ENCODE results near the gene RAD51B. TPM values are rescaled to one million over a fixed set of nuclear protein-coding genes. Genes with fewer than 3 reads are reported as not detected.

Gene RAD51B
- total RNA-seq, 1 experiment from 2014 or later: 20.0 TPM

GRCh38 chr14:68225321-68225720 lies 405.7 kb downstream of the RAD51B start:
- no TSS peak for BruUV-seq (replicated peaks)
- CTCF ChIA-PET: no interaction called here

More at GRCh38 chr14:68225321-68225720, 405.7 kb downstream of the RAD51B start:
- no peaks in the 10 kb centered on the region for H3K36me3 ChIP-seq (ENCODE audit: control insufficient read depth in 1 of 2, insufficient read depth in 2 of 2, low read length in 2 of 2)
- ChIA-PET POLR2A (no interaction called here), RAD21 (ENCODE audit: low non-redundant PET in 1 of 2, low total read pairs in 2 of 2, uncharacterized antibody in 2 of 2, unreplicated experiment in 2 of 2) (no interaction called here)
- H2AFZ ChIP-seq (ENCODE audit: low read depth, low read length, poor library complexity, severe bottlenecking): no peak overlapping the region
- H3K9ac ChIP-seq (ENCODE audit: low read length): no peak overlapping the region
- no peaks in the 10 kb centered on the region for H4K20me1 ChIP-seq (ENCODE audit: insufficient read depth)
- no peak overlapping the region for H3K27ac ChIP-seq (ENCODE audit: low read depth, low read length)
- no peak for DNase-seq (ENCODE audit: low read depth, low spot score)
- no peaks in the 10 kb centered on the region for H3K27me3 ChIP-seq (ENCODE audit: insufficient read depth, low read length)
- no peak for TF ChIP-seq EZH2phosphoT487 (IDR thresholded peaks at IDR 0.05; ENCODE audit: borderline replicate concordance)
- no peak for TF ChIP-seq ELF1 (IDR thresholded peaks at IDR 0.05; ENCODE audit: borderline replicate concordance, low read depth)
- TF ChIP-seq SRF (IDR thresholded peaks at IDR 0.05; ENCODE audit: low read depth): no peak
- no peak for TF ChIP-seq RAD21 (IDR thresholded peaks at IDR 0.05; ENCODE audit: low read depth)
- no peak for TF ChIP-seq ZNF274 (IDR thresholded peaks at IDR 0.05; ENCODE audit: low read depth, low read length)
- no peak for TF ChIP-seq ZBTB33 (IDR thresholded peaks at IDR 0.05; ENCODE audit: extremely low read depth, insufficient replicate concordance, low read length)
- no peak for TF ChIP-seq YY1 (IDR thresholded peaks at IDR 0.05; ENCODE audit: extremely low read depth, insufficient replicate concordance, low read depth, low read length)
- TF ChIP-seq CEBPB (IDR thresholded peaks at IDR 0.05; ENCODE audit: low read depth): no peak
- no peak for TF ChIP-seq CBX3 (IDR thresholded peaks at IDR 0.05; ENCODE audit: low read depth)
- TF ChIP-seq TCF7L2 (IDR thresholded peaks at IDR 0.05; ENCODE audit: borderline replicate concordance, extremely low read depth, insufficient read depth, insufficient read length): no peak
- TF ChIP-seq CTCF (IDR thresholded peaks at IDR 0.05 in 2 of 3, conservative IDR thresholded peaks at IDR 0.05 in 1 of 3; ENCODE audit: borderline replicate concordance in 1 of 3, insufficient read depth in 1 of 3, low read depth in 2 of 3, low read length in 2 of 3): no peak
- TF ChIP-seq MAX (IDR thresholded peaks at IDR 0.05): no peak
- intact Hi-C loops (cut with micrococcal nuclease): no loop called here
- H3K9me2 ChIP-seq (ENCODE audit: insufficient read depth): no peaks in the 10 kb centered on the region
- no peak overlapping the region for H3K4me2 ChIP-seq (ENCODE audit: low read length)
- H3K79me2 ChIP-seq (ENCODE audit: insufficient read depth, low read length): no peaks in the 10 kb centered on the region
- no peak overlapping the region for H3K4me3 ChIP-seq (replicated peaks in 1 of 2; ENCODE audit: low read depth in 1 of 2, low read length in 2 of 2)
- H3K9me3 ChIP-seq (ENCODE audit: control insufficient read depth in 1 of 2, insufficient read depth in 1 of 2, low read depth in 1 of 2, low read length in 2 of 2): no peaks in the 10 kb centered on the region
- peaks cover 0 to 4% of the 10 kb centered on the region in 2 experiments; a peak in 1 of 4 replicates for H3K4me1 ChIP-seq (ENCODE audit: control insufficient read depth in 1 of 2, insufficient read depth in 2 of 2, low read length in 2 of 2)
- no peak for ATAC-seq

All from HCT116 (cell line).